Measurements from ENCODE around the gene SORBS2. TPM values are rescaled to one million over a fixed set of nuclear protein-coding genes. Genes with fewer than 3 reads are reported as not detected.

Gene SORBS2
- total and polyA plus RNA-seq, 9 donors: 17.4 to 204 (median 32.7) TPM

- Histone ChIP-seq H3K36me3 (no peaks in the 10 kb centered on the region), H3K4me1 (ENCODE audit: insufficient read depth) (peaks cover 10% of the 10 kb centered on the region), H3K27ac (peak overlapping the region in 1 of 2 donors; percentile 55), H3K4me3 (no peak overlapping the region), H3K27me3 (no peaks in the 10 kb centered on the region), H3K9me3 (no peaks in the 10 kb centered on the region)
- intact Hi-C loops (cut with DNase I): loop anchor here in 1 of 4 donors (10.0 kb wide), 1 partner anchor 94 kb away; no protein-coding TSS in a partner anchor
- DNase-seq: no peak
- TF ChIP-seq, protein P1, sequence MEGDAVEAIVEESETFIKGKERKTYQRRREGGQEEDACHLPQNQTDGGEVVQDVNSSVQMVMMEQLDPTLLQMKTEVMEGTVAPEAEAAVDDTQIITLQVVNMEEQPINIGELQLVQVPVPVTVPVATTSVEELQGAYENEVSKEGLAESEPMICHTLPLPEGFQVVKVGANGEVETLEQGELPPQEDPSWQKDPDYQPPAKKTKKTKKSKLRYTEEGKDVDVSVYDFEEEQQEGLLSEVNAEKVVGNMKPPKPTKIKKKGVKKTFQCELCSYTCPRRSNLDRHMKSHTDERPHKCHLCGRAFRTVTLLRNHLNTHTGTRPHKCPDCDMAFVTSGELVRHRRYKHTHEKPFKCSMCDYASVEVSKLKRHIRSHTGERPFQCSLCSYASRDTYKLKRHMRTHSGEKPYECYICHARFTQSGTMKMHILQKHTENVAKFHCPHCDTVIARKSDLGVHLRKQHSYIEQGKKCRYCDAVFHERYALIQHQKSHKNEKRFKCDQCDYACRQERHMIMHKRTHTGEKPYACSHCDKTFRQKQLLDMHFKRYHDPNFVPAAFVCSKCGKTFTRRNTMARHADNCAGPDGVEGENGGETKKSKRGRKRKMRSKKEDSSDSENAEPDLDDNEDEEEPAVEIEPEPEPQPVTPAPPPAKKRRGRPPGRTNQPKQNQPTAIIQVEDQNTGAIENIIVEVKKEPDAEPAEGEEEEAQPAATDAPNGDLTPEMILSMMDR (IDR thresholded peaks at IDR 0.05): no peak
- TF ChIP-seq POLR2A (IDR thresholded peaks at IDR 0.05) (no peak), EP300 (IDR thresholded peaks at IDR 0.05) (no peak)
These were observed 73.2 kb downstream of the SORBS2 start for GRCh38 chr4:185738820-185739219.

DNA sequence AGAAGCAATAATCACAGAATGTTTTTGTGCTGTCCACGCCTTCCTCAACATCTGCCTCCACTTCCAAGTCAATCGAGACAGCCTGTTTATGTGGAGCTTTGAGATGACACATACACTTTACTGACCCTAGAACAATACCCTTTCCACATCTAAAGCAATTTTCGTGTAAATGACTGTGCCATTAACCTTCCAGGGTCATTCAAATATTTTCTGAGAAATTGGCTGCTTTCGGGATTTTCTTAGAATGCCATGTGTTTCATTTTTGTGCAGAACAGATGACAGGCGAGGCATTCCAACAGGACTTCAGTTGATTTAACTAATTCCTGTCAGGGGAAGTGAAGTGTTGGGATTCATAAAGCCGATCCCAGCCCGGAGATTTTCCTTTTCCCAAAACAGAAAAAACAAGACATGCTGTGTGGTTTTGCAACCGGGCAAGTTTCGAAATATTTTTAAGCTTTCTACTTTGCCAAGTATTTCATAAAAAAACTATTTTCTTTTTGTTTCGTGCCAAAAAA lies 73.9 kb downstream of the SORBS2 start:
- Histone ChIP-seq H3K27ac (peak overlapping the region in 1 of 2 donors; percentile 69), H3K4me3 (peak overlapping the region; percentile 15), H3K4me1 (ENCODE audit: insufficient read depth) (peaks cover 10% of the 10 kb centered on the region), H3K36me3 (no peaks in the 10 kb centered on the region), H3K27me3 (no peaks in the 10 kb centered on the region), H3K9me3 (no peaks in the 10 kb centered on the region)
- intact Hi-C loops (cut with DNase I): loop anchor here in 1 of 4 donors (10.0 kb wide), 1 partner anchor 93 kb away; no protein-coding TSS in a partner anchor
- peak in 2 of 5 donors; percentile 42 to 66 for DNase-seq
- WGBS, 3 donors: 2 to 3% (median 3%) methylated on average over 10 of the region's 10 CpGs
- peak; percentile 14 for TF ChIP-seq EP300 (IDR thresholded peaks at IDR 0.05)
- TF ChIP-seq, protein P1 (IDR thresholded peaks at IDR 0.05): no peak

GRCh38 chr4:185737489-185738037 lies 74.4 kb downstream of the SORBS2 start:
- Histone ChIP-seq H3K27ac (peak overlapping the region in 1 of 2 donors; percentile 69), H3K4me3 (peak overlapping the region; percentile 15), H3K9me3 (no peaks in the 10 kb centered on the region), H3K27me3 (no peaks in the 10 kb centered on the region), H3K36me3 (no peaks in the 10 kb centered on the region), H3K4me1 (ENCODE audit: insufficient read depth) (peaks cover 10% of the 10 kb centered on the region)
- intact Hi-C loops (cut with DNase I): loop anchor here in 1 of 4 donors (10.0 kb wide), 1 partner anchor 93 kb away; no protein-coding TSS in a partner anchor
- no peak for DNase-seq
- TF ChIP-seq, protein P1 (IDR thresholded peaks at IDR 0.05): no peak
- TF ChIP-seq POLR2A (IDR thresholded peaks at IDR 0.05) (no peak), EP300 (IDR thresholded peaks at IDR 0.05) (no peak)
- 26 to 49% (median 33%) methylated on average over 21 of the region's 21 CpGs for WGBS, 3 donors

DNA sequence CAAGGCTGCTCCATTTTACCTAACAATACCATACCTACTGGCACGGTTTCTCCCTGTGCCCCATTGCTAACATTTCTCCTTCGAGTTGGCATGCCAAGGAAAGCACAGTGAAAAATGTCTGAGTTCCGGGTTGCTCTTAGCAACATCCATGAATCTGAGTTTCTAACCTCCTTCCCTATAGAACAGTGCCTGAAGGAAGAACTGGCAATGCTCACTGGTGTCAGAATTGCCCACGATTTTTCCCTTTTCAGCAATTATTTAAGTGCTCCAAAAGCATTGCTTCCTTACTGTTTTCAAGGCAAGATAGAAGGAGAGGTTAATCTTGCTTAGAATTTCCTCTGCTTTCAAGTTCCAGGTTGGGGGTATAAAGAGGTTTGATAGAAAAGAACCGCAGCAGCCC lies 75.1 kb downstream of the SORBS2 start:
- Histone ChIP-seq H3K27me3 (no peaks in the 10 kb centered on the region), H3K27ac (no peak overlapping the region), H3K36me3 (no peaks in the 10 kb centered on the region), H3K4me3 (no peak overlapping the region), H3K4me1 (ENCODE audit: insufficient read depth) (peaks cover 10% of the 10 kb centered on the region), H3K9me3 (no peaks in the 10 kb centered on the region)
- intact Hi-C loops (cut with DNase I): loop anchor here in 1 of 4 donors (10.0 kb wide), 1 partner anchor 92 kb away; no protein-coding TSS in a partner anchor
- DNase-seq: no peak
- TF ChIP-seq, protein P1 (IDR thresholded peaks at IDR 0.05): no peak
- TF ChIP-seq POLR2A (IDR thresholded peaks at IDR 0.05) (no peak), EP300 (IDR thresholded peaks at IDR 0.05) (no peak)
- WGBS, 3 donors: 68 to 83% (median 71%) methylated on average over 5 of the region's 5 CpGs
